GM21381 (cell line): Measurements from ENCODE around the gene NEDD9.

ENCODE experiments used
- ATAC-seq: cut with Tn5 transposase; IDR thresholded peaks from one replicate; pipeline ENCODE4 v1.9.1; 2021; ENCODE audit warnings: mild to moderate bottlenecking, moderate library complexity; ENCODE audit not compliant: unreplicated experiment

NEDD9 gene

DNA sequence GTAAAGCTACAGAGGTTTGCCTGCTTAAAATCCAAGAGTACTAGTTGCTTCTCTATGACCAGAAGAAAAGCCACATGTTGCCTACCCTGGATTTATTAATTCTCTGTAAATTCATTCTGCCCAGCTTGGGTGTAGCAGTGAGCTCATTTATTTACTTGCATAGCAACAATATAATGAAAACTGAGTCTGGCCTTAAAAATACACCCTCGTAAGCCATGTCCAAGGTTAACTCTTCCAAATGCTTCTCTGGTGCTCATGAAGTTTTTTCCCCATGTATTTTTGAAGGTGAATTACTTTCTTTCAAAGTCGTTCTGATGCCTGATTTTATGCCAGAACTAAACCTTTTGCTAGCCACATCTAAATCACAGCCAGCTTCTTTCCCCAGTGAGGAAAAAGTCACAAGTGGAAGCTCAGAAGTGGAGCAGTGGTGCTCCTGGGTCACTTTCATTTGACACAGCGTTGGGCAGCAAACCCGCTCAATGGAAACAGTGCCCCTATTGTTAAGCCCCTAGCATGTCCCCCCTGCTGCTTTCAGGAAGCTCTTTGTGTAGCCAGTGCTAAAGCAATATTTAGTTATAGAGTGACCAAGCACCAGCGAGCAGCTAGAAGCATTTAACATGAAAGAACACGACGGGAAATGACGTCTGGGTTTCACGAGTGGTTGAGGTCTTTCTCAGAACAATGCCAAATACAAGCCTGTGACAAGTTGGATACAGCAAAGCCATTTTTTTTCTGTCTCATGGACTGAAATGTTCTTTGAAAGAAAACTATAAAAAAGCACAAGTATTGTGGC lies 29.8 kb downstream of the NEDD9 start:
- ATAC-seq, result no peak

DNA sequence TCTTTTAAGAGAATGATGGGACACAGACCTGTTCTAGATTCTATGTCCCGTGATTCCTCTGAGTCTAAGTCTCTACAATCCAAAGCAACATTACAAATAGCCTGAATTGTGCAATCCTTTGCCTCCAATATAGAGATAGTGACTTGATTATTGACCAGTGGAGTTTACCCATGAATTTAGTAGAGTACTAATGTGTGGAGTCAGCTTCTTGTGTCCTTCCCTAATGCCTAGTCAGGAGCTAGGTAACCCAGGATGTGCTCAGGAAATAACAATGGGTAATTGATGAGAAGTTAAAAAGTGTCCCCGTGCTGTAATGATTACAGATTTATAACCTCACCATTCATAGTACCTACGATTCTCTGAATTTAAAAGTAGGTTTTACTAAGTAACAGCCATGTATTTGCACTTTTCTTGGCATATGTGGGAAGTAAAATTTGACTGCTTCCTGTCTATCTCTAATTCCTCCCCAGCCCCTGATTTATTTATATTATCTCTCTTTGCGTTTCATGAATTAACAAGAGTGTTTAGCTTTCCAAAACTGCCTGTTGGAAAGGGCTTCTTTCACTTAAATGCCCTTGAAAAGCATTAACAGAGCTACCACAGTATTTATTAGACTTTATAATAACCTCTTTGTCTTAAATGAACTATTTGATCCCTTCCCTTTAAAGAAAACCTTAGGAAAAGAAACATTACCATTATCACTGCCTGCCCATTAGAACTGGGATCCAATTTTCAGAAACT lies 30.5 kb downstream of the NEDD9 start:
- no peak for ATAC-seq

DNA sequence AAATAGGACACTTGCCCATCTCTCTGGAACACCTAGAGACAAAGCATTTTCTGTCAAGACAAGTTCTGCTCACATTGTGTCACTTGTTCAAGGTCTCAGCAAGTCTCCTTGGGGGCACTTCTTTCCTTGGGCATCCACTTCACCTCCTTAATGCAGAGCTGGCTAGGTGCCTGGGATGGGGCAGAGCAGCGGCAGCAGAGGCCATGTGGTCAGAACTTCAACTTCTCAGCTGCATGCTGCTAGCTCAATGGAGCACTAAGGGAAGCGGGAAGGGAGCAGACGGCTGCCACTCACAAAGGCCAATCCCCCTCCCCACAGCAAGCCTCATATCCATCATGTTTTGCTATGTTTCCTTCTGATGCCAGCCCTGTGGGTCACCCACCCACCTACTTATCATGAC lies 31.5 kb downstream of the NEDD9 start:
- ATAC-seq, result no peak

DNA sequence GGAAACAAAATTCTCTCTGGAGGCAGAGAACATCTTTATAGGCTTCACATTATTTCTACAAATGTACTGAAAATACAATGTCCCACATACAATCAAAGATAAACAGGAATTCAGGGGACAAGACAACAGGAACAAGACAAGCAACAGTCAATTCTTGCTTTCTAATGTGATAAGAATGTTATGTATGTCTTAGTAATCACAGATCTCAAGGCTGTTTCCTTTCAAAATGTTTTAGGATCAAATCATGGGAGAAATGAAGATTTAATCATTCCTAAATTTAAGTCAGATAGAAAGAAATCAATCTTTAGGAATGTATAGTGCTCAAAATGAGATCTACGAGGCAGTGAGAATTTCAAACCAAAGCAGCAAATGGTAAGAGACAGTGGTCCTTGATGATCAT lies 32.1 kb downstream of the NEDD9 start:
- no peak for ATAC-seq

DNA sequence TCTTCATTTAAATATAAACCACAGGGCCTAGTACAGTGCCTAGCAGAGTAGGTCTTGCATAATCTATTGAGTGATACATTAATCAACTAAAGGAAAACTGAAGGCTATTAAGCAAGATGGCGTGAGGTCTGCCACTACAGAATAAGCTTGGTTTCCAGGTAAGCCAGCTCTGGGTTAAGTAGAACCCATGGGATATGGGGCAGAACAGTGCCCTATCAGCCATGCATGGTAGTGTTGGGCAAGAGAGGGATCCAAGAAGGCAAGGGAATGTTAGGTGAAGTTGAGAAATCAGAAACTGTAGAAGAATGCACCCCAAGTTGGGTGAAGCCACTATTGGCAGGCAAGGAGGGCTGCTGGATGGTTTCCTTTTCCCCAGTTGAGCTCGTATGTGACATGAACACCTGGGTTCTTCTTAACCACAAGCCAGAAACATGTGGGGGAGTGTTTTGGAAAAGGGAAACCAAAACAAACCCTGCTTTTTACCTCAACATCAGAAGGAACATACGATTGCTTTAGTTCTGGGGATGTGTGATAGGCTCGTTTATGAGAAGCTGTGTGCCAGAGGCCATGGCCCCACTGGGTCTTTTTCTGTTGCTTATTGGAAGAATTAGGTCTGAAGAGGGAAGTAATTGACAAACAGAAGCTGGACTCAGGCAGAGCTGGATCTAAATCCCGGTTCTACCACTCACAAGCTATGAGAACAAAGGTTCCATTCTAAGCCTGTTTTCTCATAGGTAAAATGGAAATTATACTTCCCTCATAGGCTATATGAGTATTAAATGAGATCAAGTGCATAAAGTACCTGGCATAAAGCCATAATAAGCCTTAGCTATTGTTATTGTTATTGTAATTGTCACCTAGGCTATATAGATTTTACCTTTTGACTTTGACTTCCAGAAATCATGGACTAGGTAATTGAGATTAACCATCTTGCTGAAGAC lies 33.5 kb downstream of the NEDD9 start:
- ATAC-seq, result no peak

DNA sequence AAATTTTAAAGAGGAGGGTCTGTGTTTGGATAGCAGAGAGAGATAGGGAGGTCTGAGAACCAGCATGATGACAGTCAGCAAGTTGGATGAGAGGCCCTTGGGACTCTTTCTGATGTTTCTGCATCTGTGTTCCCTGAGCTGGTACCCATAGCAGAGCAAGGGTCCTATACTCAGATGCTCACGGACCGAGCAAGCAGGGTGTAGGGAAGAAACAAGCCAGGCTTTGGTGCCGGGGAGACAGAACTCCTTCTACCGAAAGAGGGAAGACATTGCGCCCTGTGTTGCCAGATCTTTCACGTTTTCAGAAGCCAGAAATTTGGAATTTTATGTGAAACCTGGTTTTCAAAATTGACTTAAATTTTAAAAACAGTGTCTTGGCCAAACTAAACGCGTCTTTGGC lies 34.6 kb downstream of the NEDD9 start:
- no peak for ATAC-seq

DNA sequence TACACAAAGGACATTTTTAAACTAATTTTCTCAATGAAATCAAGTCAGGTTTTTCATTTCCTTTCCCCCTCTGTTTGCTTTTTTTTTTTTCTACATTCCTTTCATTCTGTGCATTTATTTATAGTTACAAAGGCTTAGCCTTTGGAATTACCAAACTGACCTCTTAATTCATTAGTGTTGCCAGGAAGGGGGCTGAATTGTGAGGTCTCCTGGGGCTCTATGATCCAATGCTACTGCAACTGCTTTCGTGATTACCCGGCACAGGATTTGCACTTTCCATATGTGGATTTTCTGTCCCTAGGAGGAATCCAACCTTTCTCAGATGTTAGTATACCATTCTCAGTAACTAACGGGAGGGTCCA lies 35.3 kb downstream of the NEDD9 start:
- ATAC-seq, result no peak

DNA sequence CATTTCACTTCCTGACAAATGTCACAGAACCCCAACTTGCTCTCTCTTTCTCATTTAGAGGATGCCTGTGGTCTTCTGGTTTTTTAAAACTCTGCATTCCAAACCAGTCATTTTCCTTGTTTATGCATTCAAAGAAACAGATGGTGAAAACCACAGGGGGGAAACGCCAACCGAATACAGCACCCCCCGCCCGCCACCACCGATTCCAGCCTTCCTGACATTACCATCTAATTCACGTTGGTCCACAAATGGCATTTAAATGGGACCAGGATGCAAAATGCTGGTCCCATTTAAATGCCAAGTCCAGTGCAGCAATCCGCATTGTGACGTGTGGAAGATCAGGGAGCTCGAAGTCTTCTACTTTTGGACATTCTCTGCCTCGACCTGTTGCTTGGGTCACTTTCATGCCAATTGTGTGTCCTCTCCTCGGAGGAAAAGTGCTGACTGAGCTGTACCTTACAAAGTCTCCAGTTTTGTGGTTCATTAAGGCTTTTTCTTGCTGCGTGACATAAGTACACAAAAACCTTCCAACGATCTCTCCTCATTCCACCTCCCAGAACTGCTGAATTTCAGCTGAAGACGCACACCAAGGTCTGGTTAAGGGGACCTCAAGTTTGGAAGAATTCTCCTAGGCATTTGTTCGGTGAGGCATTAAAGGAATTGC lies 35.8 kb downstream of the NEDD9 start:
- no peak for ATAC-seq

DNA sequence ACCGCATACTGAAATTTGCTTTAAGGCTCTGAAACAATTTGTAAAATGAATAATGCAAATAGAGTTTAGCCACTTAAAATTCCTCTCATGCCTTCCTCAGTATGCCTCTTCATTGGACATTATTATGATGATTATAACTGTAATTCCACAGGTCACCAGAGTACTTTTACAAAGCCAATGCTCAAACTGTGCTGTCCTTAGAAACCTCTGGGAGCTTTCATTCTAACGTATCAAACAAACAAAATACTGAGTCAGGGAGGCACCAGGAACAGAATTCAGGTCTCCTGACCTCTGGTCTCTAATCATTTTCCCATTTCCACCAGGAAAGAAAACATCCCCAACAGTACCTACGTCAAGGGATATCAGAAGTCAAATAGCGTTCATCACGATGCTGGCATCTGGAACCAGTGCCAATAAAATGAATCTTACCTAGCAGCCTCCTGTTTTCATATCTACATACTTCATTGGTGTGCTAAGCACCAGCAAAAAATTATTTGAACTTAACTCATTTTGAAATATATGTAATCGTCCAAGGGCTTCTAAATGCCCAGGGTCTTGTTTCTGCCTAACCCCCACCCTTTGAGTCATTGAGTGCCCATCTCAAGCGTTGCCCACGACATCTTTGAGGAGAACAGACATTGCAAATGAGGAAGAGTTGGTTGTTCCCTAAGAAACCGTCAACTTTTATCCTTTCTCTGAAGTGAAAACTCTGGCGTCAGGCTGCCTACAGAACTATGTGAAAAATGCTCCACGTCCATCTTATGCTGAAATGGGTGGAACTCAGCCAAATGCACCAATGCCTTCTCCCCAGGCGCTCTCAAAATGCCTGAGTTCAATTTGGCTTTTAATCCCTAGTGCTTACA lies 37.9 kb downstream of the NEDD9 start:
- ATAC-seq, result no peak

DNA sequence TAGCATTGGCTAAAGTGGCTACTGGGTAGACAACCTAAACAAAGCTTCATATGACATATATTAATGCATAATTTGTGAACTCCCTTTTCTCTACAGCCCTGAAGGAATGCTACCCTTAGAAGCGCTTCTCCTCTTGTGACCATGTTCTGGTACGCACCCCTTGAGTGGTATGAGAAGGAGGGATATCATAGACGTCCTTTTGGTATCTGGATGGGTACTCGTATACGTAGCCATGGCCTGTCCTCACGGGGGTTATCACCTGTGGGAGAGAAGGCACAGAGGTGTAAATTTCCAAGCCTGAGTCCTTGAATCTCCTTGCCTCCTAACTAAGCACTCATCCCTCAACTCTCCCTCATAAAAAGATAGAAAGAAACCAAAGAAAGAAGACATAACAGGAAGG lies 39.0 kb downstream of the NEDD9 start:
- no peak for ATAC-seq

DNA sequence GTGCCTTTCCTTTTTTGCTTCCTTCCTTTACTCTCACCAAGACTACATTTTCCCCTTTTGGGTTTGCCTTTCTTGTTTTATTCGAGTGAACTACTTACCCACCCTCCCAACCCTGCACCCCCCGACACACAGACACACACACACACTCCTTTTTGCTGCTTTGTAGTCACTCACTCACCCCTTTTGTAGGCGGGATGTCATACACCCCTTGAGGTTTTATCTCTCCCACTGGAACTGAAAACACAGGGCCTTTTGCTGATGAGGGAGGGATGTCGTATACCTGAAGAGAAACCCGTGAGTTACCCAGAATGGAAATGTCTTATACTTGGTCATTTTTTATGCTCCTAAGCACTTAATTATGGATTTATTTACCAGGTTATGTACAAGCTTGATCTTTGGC lies 40.3 kb downstream of the NEDD9 start:
- no peak for ATAC-seq

DNA sequence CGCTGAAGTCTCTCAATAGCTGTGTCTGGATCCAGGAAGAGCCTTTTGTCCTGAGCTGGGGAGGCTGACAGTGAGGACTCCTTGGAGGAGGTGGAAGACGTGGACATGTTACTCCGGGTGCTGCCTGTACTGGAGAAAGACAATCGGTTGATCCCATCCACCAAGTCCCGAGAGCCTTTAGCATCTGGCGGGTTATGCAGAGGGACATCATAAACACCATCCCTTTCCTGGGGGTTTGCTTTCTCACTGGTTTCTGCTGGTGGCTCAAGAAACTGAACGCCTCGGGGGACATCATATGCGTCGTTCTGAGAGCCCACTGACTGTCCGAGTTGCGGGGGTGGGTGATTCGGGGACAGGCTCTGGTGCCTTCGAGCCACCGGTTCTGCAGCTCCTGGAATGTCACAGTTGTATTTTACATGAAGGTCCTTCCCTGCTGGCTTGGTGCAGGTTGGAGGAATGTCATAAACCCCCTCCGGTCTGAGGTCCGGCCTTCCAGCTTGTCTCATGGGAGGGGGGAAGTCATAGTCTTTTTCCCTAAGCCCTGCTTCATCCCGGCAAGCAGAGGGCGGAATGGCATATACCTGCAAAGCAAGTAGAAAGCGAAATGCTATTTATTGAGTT lies 41.7 kb downstream of the NEDD9 start:
- ATAC-seq, result no peak

DNA sequence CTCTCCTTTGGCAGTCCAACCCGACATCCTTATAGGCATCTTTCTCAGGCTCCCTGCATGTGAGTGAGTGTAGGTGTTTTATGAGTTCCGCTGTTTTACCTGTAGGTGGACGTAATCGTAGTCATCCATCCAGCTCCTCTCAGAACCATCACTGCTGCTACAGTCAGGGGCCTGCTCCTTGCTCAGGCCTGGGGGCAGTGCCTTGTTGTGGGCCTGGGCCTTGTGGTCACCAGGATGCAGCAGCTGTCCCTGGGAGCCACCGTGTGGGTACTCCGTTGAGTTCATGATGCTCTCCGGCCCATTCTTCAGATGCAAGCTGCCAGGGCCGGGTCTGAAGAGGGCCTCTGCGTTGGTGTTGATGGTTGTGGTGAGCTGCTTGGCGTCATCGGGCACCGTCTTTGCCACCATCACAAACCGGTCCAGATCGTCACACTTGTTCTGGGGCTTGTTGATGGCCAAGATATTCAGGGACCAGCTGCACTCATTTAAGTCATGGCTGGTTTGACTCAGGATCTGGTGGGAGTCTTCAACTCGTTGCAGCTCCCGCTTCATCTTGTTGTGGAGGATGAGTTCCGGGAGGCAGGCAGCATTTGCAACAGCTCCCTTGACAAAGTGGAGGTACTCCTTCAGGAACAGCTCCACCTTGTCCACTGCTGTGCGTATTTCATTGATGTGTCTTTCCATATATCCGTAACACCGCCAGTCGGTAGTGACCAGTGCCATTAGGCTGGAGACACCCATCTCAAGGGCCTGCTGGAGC lies 42.4 kb downstream of the NEDD9 start:
- ATAC-seq, result no peak

DNA sequence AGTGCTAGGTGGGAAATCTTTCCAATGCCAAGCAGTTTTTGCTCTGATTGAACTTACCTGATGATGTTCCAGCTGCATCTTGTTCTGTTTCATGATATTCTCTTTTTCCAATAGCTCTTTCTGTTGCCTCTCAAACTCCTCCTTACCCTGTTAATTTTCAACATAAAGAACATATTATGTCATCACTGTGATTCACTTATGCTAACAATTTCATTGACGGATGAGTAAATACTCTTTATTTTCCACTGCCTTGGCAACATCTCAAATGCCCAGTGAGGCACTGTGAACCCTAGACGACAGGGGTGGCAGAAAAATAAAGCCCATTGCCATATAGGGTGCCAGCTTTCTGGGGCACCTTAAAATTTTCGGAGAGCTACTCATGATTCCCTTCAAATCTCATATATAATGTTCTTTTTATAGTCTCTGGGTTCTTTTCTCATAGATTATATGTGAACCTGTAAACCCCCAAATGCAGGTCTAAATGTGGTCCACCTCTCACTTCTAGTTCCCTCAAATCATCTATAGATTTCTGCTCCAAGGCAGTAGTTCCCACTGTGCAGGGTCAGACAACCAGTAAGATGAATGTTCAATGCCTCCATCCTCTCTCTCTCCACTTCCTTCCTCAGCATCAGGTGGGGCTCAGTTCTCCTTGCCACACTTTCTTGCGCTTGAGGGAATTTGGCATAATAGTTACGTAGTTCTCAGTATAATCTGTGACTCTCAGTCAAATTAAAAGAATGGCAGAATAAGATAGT lies 44.1 kb downstream of the NEDD9 start:
- no peak for ATAC-seq

DNA sequence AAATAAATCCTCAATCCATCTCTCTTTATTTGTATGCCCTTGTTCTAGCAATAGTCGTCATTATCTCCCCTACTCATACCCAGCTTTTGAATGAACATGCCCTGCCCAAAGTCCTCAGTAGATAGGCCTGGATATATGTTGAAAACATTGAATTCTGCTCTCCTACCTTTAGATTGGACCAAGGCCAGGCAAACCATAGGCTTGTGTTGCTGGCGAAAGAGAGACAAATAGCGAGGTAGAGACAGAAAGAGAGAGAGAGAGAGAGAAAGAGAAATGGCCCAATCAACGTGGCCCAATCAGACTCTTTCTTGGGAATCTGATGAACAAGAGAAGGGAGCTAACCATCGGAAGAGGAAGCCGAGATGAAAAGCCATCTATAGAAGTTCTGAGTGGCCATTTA lies 45.2 kb downstream of the NEDD9 start:
- no peak for ATAC-seq

DNA sequence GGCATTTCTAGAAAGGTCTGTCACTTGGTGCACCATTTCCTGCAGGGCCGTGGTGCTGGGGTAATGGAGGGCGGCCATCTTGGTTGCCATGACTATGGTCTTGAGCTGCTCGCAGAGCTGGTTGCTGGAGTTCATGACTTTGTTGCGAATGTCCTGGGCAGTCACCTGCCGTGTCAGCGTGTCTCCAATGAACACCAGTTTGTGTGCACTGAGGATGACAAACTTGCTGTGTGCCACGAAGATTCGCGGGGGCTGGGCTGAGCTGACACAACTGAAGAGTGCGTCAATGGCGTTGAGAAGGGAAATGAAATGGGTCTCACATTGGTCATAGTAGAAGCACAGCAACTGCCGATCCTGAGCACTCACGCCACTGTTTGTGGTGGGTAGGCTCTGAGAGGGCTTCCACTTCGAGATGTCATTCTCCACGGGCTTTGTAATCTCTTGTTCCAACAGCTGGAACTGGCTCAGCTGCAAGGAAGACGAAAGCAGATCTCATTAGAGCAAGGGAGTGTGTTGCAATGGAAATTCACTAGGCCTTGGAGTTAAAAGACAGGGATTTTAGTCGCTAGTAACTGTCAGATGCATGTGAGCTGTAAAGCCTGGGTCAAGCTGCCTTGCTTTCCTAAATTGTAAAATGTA lies 47.1 kb downstream of the NEDD9 start:
- ATAC-seq, result no peak

DNA sequence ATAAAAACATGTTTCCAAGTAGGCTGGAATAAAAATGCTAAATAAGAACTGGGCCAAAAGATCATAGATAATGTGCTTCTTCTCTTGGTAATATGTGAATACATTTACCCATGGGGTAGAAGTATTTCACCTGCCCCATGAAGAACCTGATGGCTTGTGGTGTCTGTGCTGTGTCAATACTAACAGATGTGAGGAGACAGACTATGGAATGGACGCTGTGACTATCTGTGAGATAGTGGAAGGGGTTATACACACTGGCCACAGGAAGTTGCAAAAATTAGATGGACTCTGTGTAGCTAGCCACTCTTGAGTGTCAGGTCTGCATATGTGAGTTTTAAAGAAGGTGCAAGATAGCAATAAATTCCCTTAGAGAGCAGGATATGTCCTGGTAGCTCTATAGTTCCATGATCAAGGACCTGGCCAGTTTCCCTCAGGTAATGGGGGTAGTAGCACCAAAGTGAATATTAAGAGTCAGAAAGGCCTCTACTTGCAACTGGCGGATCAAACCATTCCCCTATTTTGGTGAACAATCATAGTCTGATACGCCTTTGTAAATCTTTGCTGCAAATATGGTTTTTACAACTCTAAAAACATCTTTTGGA lies 48.6 kb downstream of the NEDD9 start:
- ATAC-seq, result no peak
